GM23338 (cell line): ENCODE data around the gene FASN. TPM values are rescaled to one million over a fixed set of nuclear protein-coding genes. Genes with fewer than 3 reads are reported as not detected.

Experiments
- ATAC-seq: fragments of 200-7000 bp; cut with Tn5 transposase; 3 replicates; pipeline ENCODE4 v1.9.1; 2020
- DNase-seq: peaks from one replicate; pipeline ENCODE4 v3.0.0-alpha.2; 2015; ENCODE audit warnings: low spot score
- H2AFZ ChIP-seq: fragments of 200-600 bp; sonication (generic); 2 replicates; pipeline ENCODE4 v1.8.0; 2016; ENCODE audit warnings: antibody characterized with exemption, mild to moderate bottlenecking, moderate library complexity
- H3F3A ChIP-seq: fragments of 200-600 bp; sonication (generic); replicated peaks from 2 replicates; pipeline ENCODE4 v1.8.0; 2017; ENCODE audit warnings: antibody characterized with exemption, mixed run types, low read depth
- H3K27ac ChIP-seq: fragments of 200-600 bp; sonication (generic); 2 replicates; pipeline ENCODE4 v1.6.1; 2016; ENCODE audit warnings: low read depth
- H3K27me3 ChIP-seq: fragments of 200-600 bp; sonication (generic); 2 replicates; pipeline ENCODE4 v1.8.0; 2016; ENCODE audit warnings: mild to moderate bottlenecking, mixed run types, moderate library complexity; ENCODE audit not compliant: insufficient read depth
- H3K36me3 ChIP-seq: fragments of 200-600 bp; sonication (generic); 2 replicates; pipeline ENCODE4 v1.8.0; 2016; ENCODE audit warnings: mild to moderate bottlenecking; ENCODE audit not compliant: insufficient read depth
- H3K4me1 ChIP-seq: fragments of 200-600 bp; sonication (generic); 2 replicates; pipeline ENCODE4 v1.8.0; 2016; ENCODE audit warnings: mild to moderate bottlenecking, moderate library complexity; ENCODE audit not compliant: insufficient read depth
- H3K4me2 ChIP-seq: fragments of 200-600 bp; sonication (generic); 2 replicates; pipeline ENCODE4 v1.7.1; 2017; ENCODE audit warnings: mixed run types
- H3K4me3 ChIP-seq: fragments of 200-600 bp; sonication (generic); 2 replicates; pipeline ENCODE4 v1.6.1; 2016; ENCODE audit warnings: mixed run types
- H3K79me2 ChIP-seq: fragments of 200-600 bp; sonication (generic); replicated peaks from 2 replicates; pipeline ENCODE4 v1.8.0; 2017; ENCODE audit warnings: mild to moderate bottlenecking; ENCODE audit not compliant: insufficient read depth
- H3K9me2 ChIP-seq: fragments of 200-600 bp; sonication (generic); 2 replicates; pipeline ENCODE4 v1.8.0; 2017; ENCODE audit not compliant: insufficient read depth
- H4K20me1 ChIP-seq: fragments of 200-600 bp; sonication (generic); replicated peaks from 2 replicates; pipeline ENCODE4 v1.8.0; 2017; ENCODE audit warnings: mild to moderate bottlenecking; ENCODE audit not compliant: insufficient read depth
- H3K27ac Mint-ChIP-seq: 2 replicates; pipeline ENCODE4 v1.8.0; 2020; ENCODE audit warnings: inconsistent platforms, mild to moderate bottlenecking, moderate library complexity, mixed read lengths
- H3K27me3 Mint-ChIP-seq: 3 replicates; pipeline ENCODE4 v1.8.0; 2022; ENCODE audit warnings: low read depth, mild to moderate bottlenecking, moderate library complexity, mixed read lengths, inconsistent platforms; ENCODE audit not compliant: insufficient read depth, poor library complexity
- H3K36me3 Mint-ChIP-seq: 3 replicates; pipeline ENCODE4 v1.8.0; 2021; ENCODE audit warnings: low read depth, mild to moderate bottlenecking, inconsistent platforms, moderate library complexity, mixed read lengths
- H3K4me1 Mint-ChIP-seq: 3 replicates; pipeline ENCODE4 v1.8.0; 2020; ENCODE audit warnings: mild to moderate bottlenecking, inconsistent platforms, mixed read lengths
- H3K4me3 Mint-ChIP-seq: 3 replicates; pipeline ENCODE4 v1.8.0; 2021; ENCODE audit warnings: moderate library complexity, mild to moderate bottlenecking, inconsistent platforms, mixed read lengths
- H3K9me3 Mint-ChIP-seq: 3 replicates; pipeline ENCODE4 v1.8.0; 2020; ENCODE audit warnings: moderate library complexity, mild to moderate bottlenecking, inconsistent platforms, mixed read lengths
- CREB1 ChIP-seq: fragments of 250-450 bp; sonication (Bioruptor Pico); IDR thresholded peaks from 2 replicates; pipeline ENCODE4 v1.5.0; 2020; ENCODE audit warnings: low read depth, mild to moderate bottlenecking, moderate library complexity
- EZH2 ChIP-seq: fragments of 200-600 bp; sonication (generic); IDR thresholded peaks from one replicate; pipeline ENCODE4 v1.8.0; 2017; ENCODE audit warnings: antibody characterized with exemption, mild to moderate bottlenecking, low read depth; ENCODE audit not compliant: unreplicated experiment
- EZH2phosphoT487 ChIP-seq: fragments of 200-600 bp; sonication (generic); IDR thresholded peaks from one replicate; pipeline ENCODE4 v1.8.1; 2018; ENCODE audit warnings: antibody characterized with exemption; ENCODE audit not compliant: unreplicated experiment
- JUNB ChIP-seq: IDR thresholded peaks from one replicate; pipeline ENCODE4 v1.6.1; 2016; ENCODE audit warnings: antibody characterized with exemption; ENCODE audit not compliant: unreplicated experiment
- ZNF114 ChIP-seq: fragments of 250-450 bp; sonication (Bioruptor Pico); IDR thresholded peaks from 2 replicates; pipeline ENCODE4 v1.5.0; 2020; ENCODE audit warnings: mild to moderate bottlenecking, moderate library complexity
- ZNF331 ChIP-seq: fragments of 250-450 bp; sonication (Bioruptor Pico); IDR thresholded peaks from 2 replicates; pipeline ENCODE4 v1.5.0; 2020; ENCODE audit warnings: low read depth, mild to moderate bottlenecking, moderate library complexity
- polyA plus RNA-seq: library from polyadenylated mRNA; unstranded; fragments of >200 nt; fragmentation: Nextera tagmentation; extraction: Ambion mirVana; gene quantifications from 2 replicates; pipeline ENCODE4 v1.2.1, GENCODE V29; 2016
- total RNA-seq: library from RNA; depleted of rRNA; stranded (reverse); fragments of >200 nt; shearing (Covaris generic); gene quantifications from 2 replicates; pipeline ENCODE4 v1.2.3, GENCODE V29; 2014
- TF ChIP-seq, protein P1 (sequence below): IDR thresholded peaks from one replicate; pipeline ENCODE4 v1.6.1; 2018; ENCODE audit warnings: antibody characterized with exemption; ENCODE audit not compliant: unreplicated experiment
- TF ChIP-seq, protein P2 (sequence below), 2 experiments: fragments of 200-600 bp in 1 of 2; sonication (generic) in 1 of 2; conservative IDR thresholded peaks; 2 replicates each; pipeline versions ENCODE4 v1.5.1 to v1.6.1; 2016 to 2017; ENCODE audit warnings: antibody characterized with exemption in 2 of 2, low read depth in 2 of 2, mild to moderate bottlenecking in 2 of 2, moderate library complexity in 1 of 2

The FASN gene
- total and polyA plus RNA-seq, 2 experiments from 2014 or later, result 120 to 849 TPM

DNA sequence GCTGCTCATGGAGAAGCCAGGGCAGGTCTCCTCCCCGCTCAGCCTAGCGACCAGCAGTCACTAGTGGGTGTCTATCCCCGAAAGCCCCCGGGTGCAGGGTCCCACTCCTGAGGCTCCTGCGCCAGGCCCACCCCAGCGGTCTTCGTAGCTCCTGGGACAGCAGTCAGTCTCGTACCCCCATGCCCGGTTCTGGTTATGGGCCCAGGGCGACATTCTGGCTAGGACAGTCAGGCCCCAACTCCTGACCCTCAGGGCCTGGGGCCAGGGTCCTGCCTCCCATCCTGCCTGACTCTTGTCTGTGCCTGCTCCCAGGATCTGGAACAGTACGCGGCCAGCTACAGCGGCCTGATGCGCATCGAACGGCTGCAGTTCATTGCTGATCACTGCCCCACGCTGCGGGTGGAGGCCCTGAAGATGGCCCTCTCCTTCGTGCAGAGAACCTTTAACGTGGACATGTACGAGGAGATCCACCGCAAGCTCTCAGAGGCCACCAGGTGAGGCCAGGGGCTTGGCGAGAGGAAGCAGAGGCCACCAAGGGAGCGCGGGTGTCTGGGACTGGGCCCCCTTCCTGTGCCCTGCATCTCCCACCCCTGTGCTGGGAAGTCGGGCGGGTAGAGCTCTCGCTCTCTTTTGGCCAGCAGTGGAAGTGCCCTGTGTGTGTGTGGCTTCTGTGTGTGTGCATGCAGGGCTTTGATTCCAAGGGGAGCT, 44.3 kb downstream of the FASN start (continued):
- TF ChIP-seq, protein P1, sequence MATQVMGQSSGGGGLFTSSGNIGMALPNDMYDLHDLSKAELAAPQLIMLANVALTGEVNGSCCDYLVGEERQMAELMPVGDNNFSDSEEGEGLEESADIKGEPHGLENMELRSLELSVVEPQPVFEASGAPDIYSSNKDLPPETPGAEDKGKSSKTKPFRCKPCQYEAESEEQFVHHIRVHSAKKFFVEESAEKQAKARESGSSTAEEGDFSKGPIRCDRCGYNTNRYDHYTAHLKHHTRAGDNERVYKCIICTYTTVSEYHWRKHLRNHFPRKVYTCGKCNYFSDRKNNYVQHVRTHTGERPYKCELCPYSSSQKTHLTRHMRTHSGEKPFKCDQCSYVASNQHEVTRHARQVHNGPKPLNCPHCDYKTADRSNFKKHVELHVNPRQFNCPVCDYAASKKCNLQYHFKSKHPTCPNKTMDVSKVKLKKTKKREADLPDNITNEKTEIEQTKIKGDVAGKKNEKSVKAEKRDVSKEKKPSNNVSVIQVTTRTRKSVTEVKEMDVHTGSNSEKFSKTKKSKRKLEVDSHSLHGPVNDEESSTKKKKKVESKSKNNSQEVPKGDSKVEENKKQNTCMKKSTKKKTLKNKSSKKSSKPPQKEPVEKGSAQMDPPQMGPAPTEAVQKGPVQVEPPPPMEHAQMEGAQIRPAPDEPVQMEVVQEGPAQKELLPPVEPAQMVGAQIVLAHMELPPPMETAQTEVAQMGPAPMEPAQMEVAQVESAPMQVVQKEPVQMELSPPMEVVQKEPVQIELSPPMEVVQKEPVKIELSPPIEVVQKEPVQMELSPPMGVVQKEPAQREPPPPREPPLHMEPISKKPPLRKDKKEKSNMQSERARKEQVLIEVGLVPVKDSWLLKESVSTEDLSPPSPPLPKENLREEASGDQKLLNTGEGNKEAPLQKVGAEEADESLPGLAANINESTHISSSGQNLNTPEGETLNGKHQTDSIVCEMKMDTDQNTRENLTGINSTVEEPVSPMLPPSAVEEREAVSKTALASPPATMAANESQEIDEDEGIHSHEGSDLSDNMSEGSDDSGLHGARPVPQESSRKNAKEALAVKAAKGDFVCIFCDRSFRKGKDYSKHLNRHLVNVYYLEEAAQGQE, result no peak
- TF ChIP-seq EZH2, result no peak
- no peak for TF ChIP-seq CREB1 (CRISPR knock-in tag)
- TF ChIP-seq EZH2phosphoT487, result no peak
- TF ChIP-seq, protein P2, sequence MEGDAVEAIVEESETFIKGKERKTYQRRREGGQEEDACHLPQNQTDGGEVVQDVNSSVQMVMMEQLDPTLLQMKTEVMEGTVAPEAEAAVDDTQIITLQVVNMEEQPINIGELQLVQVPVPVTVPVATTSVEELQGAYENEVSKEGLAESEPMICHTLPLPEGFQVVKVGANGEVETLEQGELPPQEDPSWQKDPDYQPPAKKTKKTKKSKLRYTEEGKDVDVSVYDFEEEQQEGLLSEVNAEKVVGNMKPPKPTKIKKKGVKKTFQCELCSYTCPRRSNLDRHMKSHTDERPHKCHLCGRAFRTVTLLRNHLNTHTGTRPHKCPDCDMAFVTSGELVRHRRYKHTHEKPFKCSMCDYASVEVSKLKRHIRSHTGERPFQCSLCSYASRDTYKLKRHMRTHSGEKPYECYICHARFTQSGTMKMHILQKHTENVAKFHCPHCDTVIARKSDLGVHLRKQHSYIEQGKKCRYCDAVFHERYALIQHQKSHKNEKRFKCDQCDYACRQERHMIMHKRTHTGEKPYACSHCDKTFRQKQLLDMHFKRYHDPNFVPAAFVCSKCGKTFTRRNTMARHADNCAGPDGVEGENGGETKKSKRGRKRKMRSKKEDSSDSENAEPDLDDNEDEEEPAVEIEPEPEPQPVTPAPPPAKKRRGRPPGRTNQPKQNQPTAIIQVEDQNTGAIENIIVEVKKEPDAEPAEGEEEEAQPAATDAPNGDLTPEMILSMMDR (conservative IDR thresholded peaks at IDR 0.05; ENCODE audit: low read depth in 2 of 2), result no peak

DNA sequence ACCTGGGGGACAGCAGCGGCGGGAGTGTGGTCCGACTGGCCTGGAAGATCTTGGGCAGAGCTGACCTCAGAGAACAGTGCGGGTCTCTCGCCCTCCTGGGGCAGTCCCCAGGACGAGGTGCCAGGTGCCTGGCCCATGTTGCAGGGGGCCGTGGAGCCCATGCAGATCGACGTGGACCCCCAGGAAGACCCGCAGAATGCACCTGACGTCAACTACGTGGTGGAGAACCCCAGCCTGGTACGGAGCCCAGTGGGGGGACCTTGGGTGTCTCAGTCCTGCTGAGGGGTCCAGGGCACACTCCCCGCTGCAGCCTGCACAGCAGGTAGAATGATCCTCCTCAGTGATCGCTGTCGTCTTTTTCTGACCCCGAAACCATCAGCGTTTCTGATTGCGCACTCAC, 44.9 kb downstream of the FASN start:
- DNase-seq, result no peak
- Mint-ChIP-seq H3K27ac (no peak overlapping the region), H3K9me3 (no peaks in the 10 kb centered on the region), H3K36me3 (peaks cover 21% of the 10 kb centered on the region), H3K4me1 (no peaks in the 10 kb centered on the region; the same call in 2 of the 3 replicates), H3K4me3 (peak overlapping the region; percentile 86), H3K27me3 (peaks cover 14% of the 10 kb centered on the region)
- H3K4me2 ChIP-seq, result peak overlapping the region; percentile 89
- no peak for ATAC-seq
- H2AFZ ChIP-seq, result no peak overlapping the region
- 0 out of 2 replicates have a peak, but pooled peaks cover 6% of the 10 kb centered on the region for H3F3A ChIP-seq
- peaks cover 8% of the 10 kb centered on the region; the same call in 1 of the 2 replicates for H4K20me1 ChIP-seq
- no peaks in the 10 kb centered on the region for H3K4me1 ChIP-seq
- H3K27me3 ChIP-seq, result no peaks in the 10 kb centered on the region
- peak overlapping the region; percentile 89 for H3K4me3 ChIP-seq
- no peaks in the 10 kb centered on the region for H3K9me2 ChIP-seq
- peaks cover 4% of the 10 kb centered on the region; the same call in 1 of the 2 replicates for H3K36me3 ChIP-seq
- peaks cover 9% of the 10 kb centered on the region; the same call in 1 of the 2 replicates for H3K79me2 ChIP-seq
- no peak overlapping the region for H3K27ac ChIP-seq
- TF ChIP-seq JUNB (no peak), EZH2 (no peak), EZH2phosphoT487 (no peak), ZNF331 (CRISPR knock-in tag) (no peak), ZNF114 (CRISPR knock-in tag) (no peak), CREB1 (CRISPR knock-in tag) (no peak)
- TF ChIP-seq, protein P1, result no peak
- TF ChIP-seq, protein P2 (conservative IDR thresholded peaks at IDR 0.05; ENCODE audit: low read depth in 2 of 2), result no peak
